Thyroid gland (tissue), 4 donors: ENCODE measurements around the gene MGLL. TPM values are rescaled to one million over a fixed set of nuclear protein-coding genes. Genes with fewer than 3 reads are reported as not detected.

Source experiments
- DNase-seq, 2 donors: peaks; one replicate each; pipeline ENCODE4 v3.0.0-alpha.2; 2019
- H3K27ac ChIP-seq, 3 donors: fragments of 200-600 bp; sonication (generic); 1 replicate in 2 of 3; 2 replicates in 1 of 3; pipeline ENCODE4 v1.5.1; 2016 to 2019; ENCODE audit warnings: mild to moderate bottlenecking in 1 of 3, moderate library complexity in 1 of 3
- H3K27me3 ChIP-seq: fragments of 200-600 bp; sonication (generic); one replicate; pipeline ENCODE4 v1.5.1; 2019
- H3K36me3 ChIP-seq, 2 donors: fragments of 200-600 bp; sonication (generic); one replicate each; pipeline ENCODE4 v1.5.1; 2016 to 2019
- H3K4me1 ChIP-seq, 2 donors: fragments of 200-600 bp; sonication (generic); one replicate each; pipeline ENCODE4 v1.5.1; 2017 to 2019
- H3K4me3 ChIP-seq, 3 donors: fragments of 200-600 bp; sonication (generic); replicated peaks in 1 of 3; 1 replicate in 2 of 3; 2 replicates in 1 of 3; pipeline ENCODE4 v1.5.1; 2016; ENCODE audit warnings: mild to moderate bottlenecking in 1 of 3
- H3K9me3 ChIP-seq: fragments of 200-600 bp; sonication (generic); one replicate; pipeline ENCODE4 v1.5.1; 2017
- POLR2A ChIP-seq, 2 donors: fragments of 450-650 bp; IDR thresholded peaks; one replicate each; pipeline ENCODE4 v1.6.1; 2017; ENCODE audit warnings: antibody characterized with exemption in 2 of 2, mild to moderate bottlenecking in 2 of 2, moderate library complexity in 1 of 2
- WGBS, 2 donors: methylation state at CpG; one replicate each; pipeline ENCODE4 v1.1.5; 2017; 5-methylcytosine and 5-hydroxymethylcytosine counted together
- intact Hi-C: fragments of 100-400 bp; cut with DNase I; formaldehyde crosslinking; loops from one replicate; pipeline ENCODE4 v1.15.1; 2023
- total RNA-seq, 4 donors: library from RNA; depleted of rRNA; stranded (reverse); fragments of >200 nt; gene quantifications; one replicate each; pipeline ENCODE4 v1.2.3, GENCODE V29; 2016
- TF ChIP-seq, protein P1 (sequence below), 6 experiments: fragments of 200-600 bp in 3 of 6; fragments of 450-650 bp in 3 of 6; sonication (generic) in 3 of 6; IDR thresholded peaks; one replicate each; pipeline ENCODE4 v1.5.1; 2016 to 2019; ENCODE audit warnings: antibody characterized with exemption in 6 of 6, mild to moderate bottlenecking in 2 of 6, inconsistent platforms in 1 of 6, moderate library complexity in 1 of 6

Gene MGLL
- total RNA-seq, 4 donors from 2014 or later, result 12.4 to 24.7 (median 18.4) TPM

- H3K9me3 ChIP-seq, result no peaks in the 10 kb centered on the region
Observed at GRCh38 chr3:127689266-127689860, 133.0 kb downstream of the MGLL start.

DNA sequence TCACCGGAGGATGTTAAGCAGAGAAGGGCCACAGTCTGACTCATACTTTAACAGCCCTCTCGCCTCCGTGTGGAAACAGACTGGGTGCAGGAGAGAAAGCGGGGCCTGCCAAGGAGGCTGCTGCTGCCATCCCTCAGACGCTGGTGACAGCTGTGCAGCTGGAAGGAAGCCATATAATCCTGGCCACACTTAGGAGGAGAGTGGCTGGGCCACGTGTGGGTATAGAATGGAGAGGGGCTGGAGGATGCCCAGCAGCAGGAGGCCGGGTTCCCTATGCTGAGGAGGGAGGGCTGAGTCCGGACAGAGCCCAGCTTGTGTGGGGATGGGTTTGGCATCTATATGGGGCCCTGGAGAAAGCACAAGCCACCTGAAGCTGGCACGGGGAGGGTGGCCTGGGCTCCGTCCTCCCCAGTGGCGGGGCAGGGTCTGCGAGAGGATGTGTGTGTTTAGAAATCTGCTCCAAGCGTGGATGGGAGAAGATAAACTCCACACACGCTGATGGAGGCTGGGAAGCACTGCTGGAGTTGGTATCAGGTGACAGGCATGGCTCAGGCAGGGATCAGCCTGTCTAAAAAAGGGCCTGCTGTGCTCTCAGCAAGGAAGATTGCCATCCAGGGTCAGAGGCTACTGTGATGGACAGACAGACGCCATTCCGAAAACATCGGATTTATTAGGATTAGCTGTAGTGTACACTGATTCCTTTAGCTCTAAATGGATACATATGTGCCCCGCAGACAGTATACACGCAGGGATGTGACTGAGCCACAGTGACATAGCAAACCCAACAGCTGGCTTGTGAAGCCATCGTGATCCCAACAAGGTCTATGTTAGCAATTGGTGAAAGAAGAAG, 133.7 kb downstream of the MGLL start:
- peaks cover 0 to 7% of the 10 kb centered on the region in 2 donors for H3K4me1 ChIP-seq
- H3K9me3 ChIP-seq, result no peaks in the 10 kb centered on the region
- intact Hi-C loops, result no loop called here
- 81% methylated on average over 19 to 20 of the region's 20 CpGs for WGBS, 2 donors
- no peaks in the 10 kb centered on the region for H3K36me3 ChIP-seq
- H3K27ac ChIP-seq, result no peak overlapping the region
- peak; percentile 0 to 1 for DNase-seq
- H3K4me3 ChIP-seq, result no peak overlapping the region
- TF ChIP-seq, protein P1, sequence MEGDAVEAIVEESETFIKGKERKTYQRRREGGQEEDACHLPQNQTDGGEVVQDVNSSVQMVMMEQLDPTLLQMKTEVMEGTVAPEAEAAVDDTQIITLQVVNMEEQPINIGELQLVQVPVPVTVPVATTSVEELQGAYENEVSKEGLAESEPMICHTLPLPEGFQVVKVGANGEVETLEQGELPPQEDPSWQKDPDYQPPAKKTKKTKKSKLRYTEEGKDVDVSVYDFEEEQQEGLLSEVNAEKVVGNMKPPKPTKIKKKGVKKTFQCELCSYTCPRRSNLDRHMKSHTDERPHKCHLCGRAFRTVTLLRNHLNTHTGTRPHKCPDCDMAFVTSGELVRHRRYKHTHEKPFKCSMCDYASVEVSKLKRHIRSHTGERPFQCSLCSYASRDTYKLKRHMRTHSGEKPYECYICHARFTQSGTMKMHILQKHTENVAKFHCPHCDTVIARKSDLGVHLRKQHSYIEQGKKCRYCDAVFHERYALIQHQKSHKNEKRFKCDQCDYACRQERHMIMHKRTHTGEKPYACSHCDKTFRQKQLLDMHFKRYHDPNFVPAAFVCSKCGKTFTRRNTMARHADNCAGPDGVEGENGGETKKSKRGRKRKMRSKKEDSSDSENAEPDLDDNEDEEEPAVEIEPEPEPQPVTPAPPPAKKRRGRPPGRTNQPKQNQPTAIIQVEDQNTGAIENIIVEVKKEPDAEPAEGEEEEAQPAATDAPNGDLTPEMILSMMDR (IDR thresholded peaks at IDR 0.05), result no peak
- no peak for TF ChIP-seq POLR2A (IDR thresholded peaks at IDR 0.05)
- H3K27me3 ChIP-seq, result no peaks in the 10 kb centered on the region

More at GRCh38 chr3:127689266-127689860, 133.0 kb downstream of the MGLL start:
- WGBS, 2 donors, result 89 to 90% methylated on average over 17 to 18 of the region's 19 CpGs
- DNase-seq, result peak in 1 of 2 donors; percentile 0
- peaks cover 0 to 7% of the 10 kb centered on the region in 2 donors for H3K4me1 ChIP-seq
- H3K36me3 ChIP-seq, result no peaks in the 10 kb centered on the region
- intact Hi-C loops, result no loop called here
- H3K27ac ChIP-seq, result no peak overlapping the region
- TF ChIP-seq, protein P1 (IDR thresholded peaks at IDR 0.05), result no peak
- TF ChIP-seq POLR2A (IDR thresholded peaks at IDR 0.05), result no peak
- no peak overlapping the region for H3K4me3 ChIP-seq
- no peaks in the 10 kb centered on the region for H3K27me3 ChIP-seq

- WGBS, 2 donors, result 60 to 82% methylated on average over 2 of the region's 2 CpGs
- H3K27ac ChIP-seq, result no peak overlapping the region
- intact Hi-C loops, result no loop called here
Observed at GRCh38 chr3:127688022-127688415, 134.3 kb downstream of the MGLL start.

DNA sequence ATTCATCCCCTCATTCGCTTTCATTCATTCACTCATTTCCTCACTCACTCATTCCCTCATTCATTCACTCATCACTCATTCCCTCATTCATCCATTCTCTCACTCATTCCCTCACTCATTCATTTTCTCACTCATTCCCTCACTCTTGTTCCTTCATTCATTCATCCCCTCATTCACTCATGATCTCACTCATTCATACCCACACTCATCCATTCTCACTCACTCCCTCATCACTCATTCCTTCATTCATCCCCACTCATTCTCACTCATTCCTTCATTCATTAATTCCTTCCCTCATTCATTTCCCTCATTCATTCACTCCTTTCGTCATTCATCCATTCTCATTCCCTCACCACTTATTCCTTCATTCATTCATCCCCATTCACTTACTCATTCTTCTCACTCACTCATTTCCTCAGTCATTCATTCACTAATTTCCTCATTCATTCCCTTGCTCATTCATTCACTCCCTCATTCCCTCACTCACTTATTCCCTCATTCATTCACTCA, 135.0 kb downstream of the MGLL start:
- H3K27ac ChIP-seq, result no peak overlapping the region
- intact Hi-C loops, result no loop called here

More at GRCh38 chr3:127688022-127688415, 134.3 kb downstream of the MGLL start:
- no peak for TF ChIP-seq POLR2A (IDR thresholded peaks at IDR 0.05)
- TF ChIP-seq, protein P1 (IDR thresholded peaks at IDR 0.05), result no peak
- peaks cover 0 to 7% of the 10 kb centered on the region in 2 donors for H3K4me1 ChIP-seq
- H3K27me3 ChIP-seq, result no peaks in the 10 kb centered on the region
- H3K9me3 ChIP-seq, result no peaks in the 10 kb centered on the region
- no peak for DNase-seq
- no peak overlapping the region for H3K4me3 ChIP-seq
- no peaks in the 10 kb centered on the region for H3K36me3 ChIP-seq

More for the DNA sequence above, 135.0 kb downstream of the MGLL start:
- Histone ChIP-seq H3K27me3 (no peaks in the 10 kb centered on the region), H3K36me3 (no peaks in the 10 kb centered on the region), H3K4me3 (no peak overlapping the region), H3K9me3 (no peaks in the 10 kb centered on the region), H3K4me1 (peaks cover 0 to 7% of the 10 kb centered on the region in 2 donors)
- 94 to 95% methylated on average over 2 of the region's 2 CpGs for WGBS, 2 donors
- DNase-seq, result no peak
- no peak for TF ChIP-seq POLR2A (IDR thresholded peaks at IDR 0.05)
- TF ChIP-seq, protein P1 (IDR thresholded peaks at IDR 0.05), result no peak
